ENCODE data around the gene FXYD7. TPM values are rescaled to one million over a fixed set of nuclear protein-coding genes. Genes with fewer than 3 reads are reported as not detected.
"Not testable (repeated sequence)": the region's sequence is repeated elsewhere in the genome, so short reads cannot be mapped to it uniquely, and the experiment has no call there.

FXYD7 gene
- polyA plus RNA-seq, 1 experiment: 0.10 TPM

DNA sequence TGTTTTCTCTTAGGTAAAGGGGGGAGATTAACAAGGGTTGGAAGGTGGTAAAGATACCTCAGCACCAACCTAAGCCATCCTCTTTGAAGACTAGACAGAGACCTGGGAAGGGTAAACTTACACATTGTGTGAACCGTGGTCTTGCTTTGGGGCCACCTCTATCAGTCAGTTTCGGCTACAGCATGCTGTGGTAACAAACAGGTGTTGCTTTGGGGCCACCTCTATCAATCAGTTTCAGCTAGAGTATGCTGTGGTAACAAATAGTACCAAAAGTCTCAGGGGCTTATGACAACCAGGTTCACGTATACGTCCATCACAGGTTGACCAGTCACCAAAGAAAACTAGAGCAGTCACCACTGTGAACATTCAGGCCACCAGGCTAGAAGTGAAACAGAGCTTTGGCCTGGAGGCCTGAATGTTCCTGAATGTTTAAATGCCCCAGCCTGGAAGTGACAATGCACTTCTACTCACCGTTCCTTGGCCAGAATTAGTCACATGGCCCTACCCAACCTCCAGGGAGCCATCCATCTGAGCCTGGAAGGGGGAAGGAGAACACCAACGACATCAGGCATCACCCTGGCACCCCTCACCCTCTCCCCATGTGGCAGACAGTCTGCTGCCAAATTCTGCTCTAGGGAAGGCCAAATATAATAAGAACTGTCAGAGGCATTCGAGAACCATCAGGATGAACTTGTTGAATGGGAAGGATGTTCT is 3.8 kb downstream of the FXYD7 start:
- ChIA-PET CTCF (interaction anchor here (2.0 kb wide), 1 partner anchor 11 kb away, joined by 9 read pairs; the partner anchor contains the start of gene LGI4), POLR2A (no interaction called here)
- no peak for DNase-seq (ENCODE audit: low read depth)
- H3K36me3 ChIP-seq (ENCODE audit: control insufficient read depth, insufficient read depth, low read length): no peaks in the 10 kb centered on the region
- no peak overlapping the region for H3K4me3 ChIP-seq (ENCODE audit: low read depth, low read length)
- H3K27me3 ChIP-seq (ENCODE audit: control insufficient read depth, insufficient read depth, low read length): peaks cover 2% of the 10 kb centered on the region; the same call in 1 of the 2 replicates
- TF ChIP-seq, protein P1, sequence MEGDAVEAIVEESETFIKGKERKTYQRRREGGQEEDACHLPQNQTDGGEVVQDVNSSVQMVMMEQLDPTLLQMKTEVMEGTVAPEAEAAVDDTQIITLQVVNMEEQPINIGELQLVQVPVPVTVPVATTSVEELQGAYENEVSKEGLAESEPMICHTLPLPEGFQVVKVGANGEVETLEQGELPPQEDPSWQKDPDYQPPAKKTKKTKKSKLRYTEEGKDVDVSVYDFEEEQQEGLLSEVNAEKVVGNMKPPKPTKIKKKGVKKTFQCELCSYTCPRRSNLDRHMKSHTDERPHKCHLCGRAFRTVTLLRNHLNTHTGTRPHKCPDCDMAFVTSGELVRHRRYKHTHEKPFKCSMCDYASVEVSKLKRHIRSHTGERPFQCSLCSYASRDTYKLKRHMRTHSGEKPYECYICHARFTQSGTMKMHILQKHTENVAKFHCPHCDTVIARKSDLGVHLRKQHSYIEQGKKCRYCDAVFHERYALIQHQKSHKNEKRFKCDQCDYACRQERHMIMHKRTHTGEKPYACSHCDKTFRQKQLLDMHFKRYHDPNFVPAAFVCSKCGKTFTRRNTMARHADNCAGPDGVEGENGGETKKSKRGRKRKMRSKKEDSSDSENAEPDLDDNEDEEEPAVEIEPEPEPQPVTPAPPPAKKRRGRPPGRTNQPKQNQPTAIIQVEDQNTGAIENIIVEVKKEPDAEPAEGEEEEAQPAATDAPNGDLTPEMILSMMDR (IDR thresholded peaks at IDR 0.05; ENCODE audit: insufficient read depth, low read depth, low read length): no peak

DNA sequence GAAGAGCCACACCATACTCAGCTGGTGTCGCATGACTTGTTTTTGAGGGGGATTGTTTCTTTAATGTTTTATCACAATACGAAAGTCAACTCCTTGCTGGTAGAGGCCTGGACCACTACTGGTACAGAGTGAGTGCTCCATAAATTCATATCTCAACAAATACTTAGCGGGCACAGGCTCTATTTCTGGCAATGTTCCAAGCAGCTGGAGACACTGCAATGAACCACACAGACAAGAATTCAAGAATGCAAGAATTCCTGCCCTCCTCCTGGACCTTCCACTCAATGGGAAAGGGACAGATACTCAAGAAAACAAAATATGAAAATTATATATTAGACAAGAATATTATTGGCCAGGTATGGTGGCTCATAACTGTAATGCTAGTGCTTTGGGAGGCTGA is 6.4 kb downstream of the FXYD7 start:
- TF ChIP-seq, protein P1 (IDR thresholded peaks at IDR 0.05; ENCODE audit: insufficient read depth, low read depth, low read length): no peak
- Histone ChIP-seq H3K27me3 (ENCODE audit: control insufficient read depth, insufficient read depth, low read length) (no peaks in the 10 kb centered on the region), H3K36me3 (ENCODE audit: control insufficient read depth, insufficient read depth, low read length) (no peaks in the 10 kb centered on the region), H3K4me3 (ENCODE audit: low read depth, low read length) (no peak overlapping the region)
- CTCF ChIA-PET: interaction anchor here (1.0 to 2.3 kb wide), 3 partner anchors 13 to 105 kb away, joined by 3 to 8 read pairs (median 7); no protein-coding TSS in a partner anchor
- DNase-seq (ENCODE audit: low read depth): no peak
- POLR2A ChIA-PET: no interaction called here

DNA sequence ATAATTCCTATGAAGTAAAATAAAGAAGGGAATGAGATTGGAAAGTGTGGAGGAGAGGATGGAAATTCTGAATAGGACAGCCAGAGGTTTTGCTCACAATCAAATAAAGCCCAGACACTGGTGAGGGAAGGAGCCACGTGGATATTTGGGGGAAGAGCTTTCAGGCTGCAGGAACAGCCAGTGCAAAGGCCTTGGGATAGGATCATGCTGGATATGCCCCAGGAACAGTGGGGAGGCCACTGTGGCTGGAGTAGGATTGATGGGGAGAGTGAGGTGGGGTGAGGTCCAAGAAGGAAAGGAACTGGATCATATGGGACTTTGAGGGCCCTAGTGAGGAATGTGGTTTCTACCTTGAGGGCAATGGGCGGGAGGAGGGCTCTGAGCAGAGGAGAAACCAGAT is 7.4 kb downstream of the FXYD7 start:
- CTCF ChIA-PET: interaction anchor here (2.3 to 5.2 kb wide), 2 partner anchors 8 to 84 kb away, joined by 8 to 36 read pairs; partner anchors contain the start of gene FXYD7
- H3K36me3 ChIP-seq (ENCODE audit: control insufficient read depth, insufficient read depth, low read length): no peaks in the 10 kb centered on the region
- TF ChIP-seq, protein P1 (IDR thresholded peaks at IDR 0.05; ENCODE audit: insufficient read depth, low read depth, low read length): no peak
- POLR2A ChIA-PET: no interaction called here
- H3K4me3 ChIP-seq (ENCODE audit: low read depth, low read length): no peak overlapping the region
- DNase-seq (ENCODE audit: low read depth): no peak
- no peaks in the 10 kb centered on the region for H3K27me3 ChIP-seq (ENCODE audit: control insufficient read depth, insufficient read depth, low read length)

DNA sequence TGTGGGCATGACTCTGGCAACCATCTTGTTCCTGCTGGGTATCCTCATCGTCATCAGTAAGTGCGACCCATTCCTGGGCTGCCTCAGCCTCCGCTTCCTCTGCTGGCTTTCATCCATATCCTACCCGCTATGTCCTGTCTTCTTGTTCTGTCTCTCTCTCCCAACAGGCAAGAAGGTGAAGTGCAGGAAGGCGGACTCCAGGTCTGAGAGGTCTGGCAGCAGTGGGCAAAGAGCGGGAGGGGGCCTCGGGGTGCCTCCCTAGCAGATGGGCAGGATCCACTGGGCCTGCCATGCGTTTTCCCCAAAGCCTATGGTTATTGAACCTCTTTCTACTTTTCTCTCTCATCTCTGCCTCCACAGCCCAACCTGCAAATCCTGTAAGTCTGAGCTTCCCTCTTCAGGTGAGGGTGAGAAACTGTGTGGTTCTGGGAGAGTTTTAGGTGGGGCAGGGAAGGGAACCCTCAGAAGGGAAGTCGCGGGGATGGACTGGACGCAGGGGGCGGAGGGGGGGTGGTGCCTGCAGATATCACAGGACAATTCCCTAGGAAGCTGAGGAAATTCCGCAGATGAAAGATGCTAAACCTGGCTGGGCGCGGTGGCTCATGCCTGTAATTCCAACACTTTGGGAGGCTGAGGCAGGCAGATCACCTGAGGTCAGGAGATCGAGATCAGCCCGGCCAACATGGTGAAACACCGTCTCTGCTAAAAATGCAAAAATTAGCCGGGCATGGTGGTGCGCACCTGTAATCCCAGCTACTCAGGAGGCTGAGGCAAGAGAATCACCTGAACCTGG is 8.4 kb downstream of the FXYD7 start:
- POLR2A ChIA-PET: no interaction called here
- CTCF ChIA-PET: interaction anchor here (5.2 kb wide), 1 partner anchor 9 kb away, joined by 36 read pairs; the partner anchor contains the start of gene FXYD7
- H3K36me3 ChIP-seq (ENCODE audit: control insufficient read depth, insufficient read depth, low read length): no peaks in the 10 kb centered on the region
- TF ChIP-seq, protein P1 (IDR thresholded peaks at IDR 0.05; ENCODE audit: insufficient read depth, low read depth, low read length): no peak
- no peak overlapping the region for H3K4me3 ChIP-seq (ENCODE audit: low read depth, low read length)
- no peaks in the 10 kb centered on the region for H3K27me3 ChIP-seq (ENCODE audit: control insufficient read depth, insufficient read depth, low read length)
- DNase-seq (ENCODE audit: low read depth): no peak

DNA sequence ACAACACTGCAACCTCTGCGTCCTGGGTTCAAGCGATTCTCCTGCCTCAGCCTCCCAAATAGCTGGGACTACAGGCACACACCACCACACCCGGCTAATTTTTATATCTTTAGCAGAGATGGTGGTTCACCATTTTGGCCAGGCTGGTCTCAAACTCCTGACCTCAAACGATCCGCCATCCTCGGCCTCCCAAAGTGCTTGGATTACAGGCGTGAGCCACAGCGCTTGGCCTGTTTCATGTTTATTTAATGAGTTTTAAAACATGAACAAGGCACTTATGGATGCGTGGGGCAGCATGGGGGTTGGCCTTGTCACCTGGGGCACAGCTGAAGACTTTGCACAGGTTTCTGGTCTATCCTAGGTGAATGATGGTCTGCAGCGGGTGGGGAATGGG is 10.1 kb downstream of the FXYD7 start:
- DNase-seq (ENCODE audit: low read depth); H3K27me3 ChIP-seq (ENCODE audit: control insufficient read depth, insufficient read depth, low read length); H3K4me3 ChIP-seq (ENCODE audit: low read depth, low read length); POLR2A ChIA-PET; H3K36me3 ChIP-seq (ENCODE audit: control insufficient read depth, insufficient read depth, low read length): not testable (repeated sequence)
- CTCF ChIA-PET: interaction anchor here (0.9 to 5.2 kb wide), 6 partner anchors 9 to 25 kb away, joined by 5 to 36 read pairs (median 8); partner anchors contain the start of genes FXYD7 and LGI4
